Fibroblast of mammary gland (primary cell): ENCODE measurements around the gene ALAD.

Experiments used
- DNase-seq: peaks from one replicate; pipeline ENCODE4 v3.0.0-alpha.2; 2010; ENCODE audit warnings: low read depth
- H3K4me3 ChIP-seq: 2 replicates; pipeline ENCODE4 v1.5.1; 2011; ENCODE audit warnings: low read depth, mild to moderate bottlenecking, low read length, moderate library complexity; ENCODE audit not compliant: control insufficient read depth
- CTCF ChIP-seq: conservative IDR thresholded peaks from 2 replicates; pipeline ENCODE4 v1.5.1; 2011; ENCODE audit warnings: low read depth, low read length, inconsistent platforms; ENCODE audit not compliant: control insufficient read depth, insufficient read depth

The ALAD gene

GRCh38 chr9:113428062-113428615 lies 27.1 kb upstream of the ALAD start:
- peak; percentile 13 for DNase-seq
- TF ChIP-seq CTCF, result no peak
- no peak overlapping the region for H3K4me3 ChIP-seq

- H3K4me3 ChIP-seq, result no peak overlapping the region
- no peak for TF ChIP-seq CTCF
- DNase-seq, result peak; percentile 74
These were observed 26.5 kb upstream of the ALAD start for GRCh38 chr9:113427629-113428028.

GRCh38 chr9:113426701-113427100 lies 25.6 kb upstream of the ALAD start:
- no peak for DNase-seq
- no peak for TF ChIP-seq CTCF
- H3K4me3 ChIP-seq, result no peak overlapping the region

- H3K4me3 ChIP-seq, result no peak overlapping the region
- no peak for TF ChIP-seq CTCF
- no peak for DNase-seq
These were observed 24.0 kb upstream of the ALAD start for GRCh38 chr9:113425072-113425471.

GRCh38 chr9:113421726-113422125 lies 20.6 kb upstream of the ALAD start:
- H3K4me3 ChIP-seq, result no peak overlapping the region
- no peak for TF ChIP-seq CTCF
- no peak for DNase-seq

GRCh38 chr9:113417370-113417769 lies 16.3 kb upstream of the ALAD start:
- H3K4me3 ChIP-seq, result no peak overlapping the region
- DNase-seq, result no peak
- no peak for TF ChIP-seq CTCF
